DOHH2 (cell line): ENCODE data around the gene MYOZ1.

Source experiments
- H3F3A ChIP-seq: fragments of 200-600 bp; sonication (generic), shearing (Covaris generic); 2 replicates; pipeline ENCODE4 v1.6.0; 2016; ENCODE audit warnings: antibody characterized with exemption, mild to moderate bottlenecking; ENCODE audit not compliant: control insufficient read depth, insufficient read depth
- H3K27ac ChIP-seq: fragments of 200-600 bp; sonication (generic); 2 replicates; pipeline ENCODE4 v1.5.1; 2014; ENCODE audit warnings: low read depth, mild to moderate bottlenecking, low read length, moderate library complexity
- H3K27me3 ChIP-seq: fragments of 200-600 bp; sonication (generic); 2 replicates; pipeline ENCODE4 v1.6.1; 2014; ENCODE audit warnings: mild to moderate bottlenecking, low read length, mixed read lengths; ENCODE audit not compliant: control insufficient read depth
- H3K36me3 ChIP-seq: fragments of 200-600 bp; sonication (generic); 2 replicates; pipeline ENCODE4 v1.6.1; 2014; ENCODE audit warnings: mild to moderate bottlenecking, low read length, moderate library complexity, mixed read lengths; ENCODE audit not compliant: control insufficient read depth
- H3K4me1 ChIP-seq: fragments of 200-600 bp; sonication (generic); 2 replicates; pipeline ENCODE4 v1.6.1; 2014; ENCODE audit warnings: mild to moderate bottlenecking, low read length, mixed read lengths; ENCODE audit not compliant: control insufficient read depth
- H3K4me2 ChIP-seq: fragments of 200-600 bp; sonication (generic); 2 replicates; pipeline ENCODE4 v1.6.0; 2014; ENCODE audit warnings: mild to moderate bottlenecking, low read length, moderate library complexity
- H3K4me3 ChIP-seq: fragments of 200-600 bp; sonication (generic); 2 replicates; pipeline ENCODE4 v1.5.1; 2014; ENCODE audit warnings: mild to moderate bottlenecking, low read length, mixed read lengths
- H3K79me2 ChIP-seq: fragments of 200-600 bp; sonication (generic); 2 replicates; pipeline ENCODE4 v1.6.1; 2014; ENCODE audit warnings: mild to moderate bottlenecking, low read length, mixed read lengths; ENCODE audit not compliant: control insufficient read depth
- H3K9me2 ChIP-seq: fragments of 200-600 bp; sonication (generic); replicated peaks from 2 replicates; pipeline ENCODE4 v1.6.1; 2014; ENCODE audit warnings: mild to moderate bottlenecking, low read length, mixed read lengths; ENCODE audit not compliant: control insufficient read depth
- H3K9me3 ChIP-seq: fragments of 200-600 bp; sonication (generic); 2 replicates; pipeline ENCODE4 v1.6.1; 2014; ENCODE audit warnings: antibody characterized with exemption, low read length, mixed read lengths; ENCODE audit not compliant: control insufficient read depth, insufficient read depth
- H4K20me1 ChIP-seq: fragments of 200-600 bp; sonication (generic); 2 replicates; pipeline ENCODE4 v1.6.0; 2014; ENCODE audit warnings: low read depth, mild to moderate bottlenecking, antibody characterized with exemption, low read length, moderate library complexity; ENCODE audit not compliant: control insufficient read depth, insufficient read depth
- EZH2phosphoT487 ChIP-seq: fragments of 200-600 bp; sonication (generic); IDR thresholded peaks from 2 replicates; pipeline ENCODE4 v1.6.1; 2017; ENCODE audit warnings: borderline replicate concordance, mild to moderate bottlenecking, antibody characterized with exemption, low read length, moderate library complexity, mixed read lengths
- TF ChIP-seq, protein P1 (sequence below): fragments of 200-600 bp; sonication (generic); IDR thresholded peaks from one replicate; pipeline ENCODE4 v1.5.1; 2014; ENCODE audit warnings: antibody characterized with exemption, mild to moderate bottlenecking, low read depth, low read length; ENCODE audit not compliant: poor library complexity, severe bottlenecking

MYOZ1 gene

DNA sequence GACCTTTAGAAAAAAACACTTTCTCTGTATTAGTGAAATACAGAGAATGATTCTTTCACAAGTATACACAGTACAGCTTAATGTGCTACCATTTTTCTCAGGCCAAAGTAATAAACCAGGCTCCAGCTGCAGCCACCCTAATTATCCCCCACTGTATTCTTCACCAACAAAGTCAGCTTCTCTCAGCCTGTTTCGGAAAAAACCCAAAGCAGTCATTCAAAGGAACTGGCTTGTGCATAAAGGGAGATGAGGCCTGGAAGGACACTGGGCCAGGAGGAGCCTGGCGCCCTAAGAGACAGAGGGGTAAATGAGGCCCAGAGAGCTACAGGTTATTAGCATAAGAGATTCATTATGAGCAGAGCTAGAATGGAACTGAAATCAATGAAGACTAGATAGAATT lies 59.4 kb downstream of the MYOZ1 start:
- Histone ChIP-seq H3K79me2 (no peaks in the 10 kb centered on the region), H3K4me1 (no peaks in the 10 kb centered on the region), H4K20me1 (no peaks in the 10 kb centered on the region), H3K27me3 (no peaks in the 10 kb centered on the region), H3K27ac (no peak overlapping the region), H3K4me3 (no peak overlapping the region), H3K36me3 (no peaks in the 10 kb centered on the region), H3K9me2 (no peaks in the 10 kb centered on the region), H3K9me3 (no peaks in the 10 kb centered on the region), H3K4me2 (no peak overlapping the region), H3F3A (no peaks in the 10 kb centered on the region)
- TF ChIP-seq, protein P1, sequence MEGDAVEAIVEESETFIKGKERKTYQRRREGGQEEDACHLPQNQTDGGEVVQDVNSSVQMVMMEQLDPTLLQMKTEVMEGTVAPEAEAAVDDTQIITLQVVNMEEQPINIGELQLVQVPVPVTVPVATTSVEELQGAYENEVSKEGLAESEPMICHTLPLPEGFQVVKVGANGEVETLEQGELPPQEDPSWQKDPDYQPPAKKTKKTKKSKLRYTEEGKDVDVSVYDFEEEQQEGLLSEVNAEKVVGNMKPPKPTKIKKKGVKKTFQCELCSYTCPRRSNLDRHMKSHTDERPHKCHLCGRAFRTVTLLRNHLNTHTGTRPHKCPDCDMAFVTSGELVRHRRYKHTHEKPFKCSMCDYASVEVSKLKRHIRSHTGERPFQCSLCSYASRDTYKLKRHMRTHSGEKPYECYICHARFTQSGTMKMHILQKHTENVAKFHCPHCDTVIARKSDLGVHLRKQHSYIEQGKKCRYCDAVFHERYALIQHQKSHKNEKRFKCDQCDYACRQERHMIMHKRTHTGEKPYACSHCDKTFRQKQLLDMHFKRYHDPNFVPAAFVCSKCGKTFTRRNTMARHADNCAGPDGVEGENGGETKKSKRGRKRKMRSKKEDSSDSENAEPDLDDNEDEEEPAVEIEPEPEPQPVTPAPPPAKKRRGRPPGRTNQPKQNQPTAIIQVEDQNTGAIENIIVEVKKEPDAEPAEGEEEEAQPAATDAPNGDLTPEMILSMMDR, result no peak
- TF ChIP-seq EZH2phosphoT487, result no peak
